ENCODE results near the gene ADGRE1. TPM values are rescaled to one million over a fixed set of nuclear protein-coding genes. Genes with fewer than 3 reads are reported as not detected.

Gene ADGRE1
- total RNA-seq, 3 donors from 2014 or later, result 0.16 to 0.87 (median 0.29) TPM

DNA sequence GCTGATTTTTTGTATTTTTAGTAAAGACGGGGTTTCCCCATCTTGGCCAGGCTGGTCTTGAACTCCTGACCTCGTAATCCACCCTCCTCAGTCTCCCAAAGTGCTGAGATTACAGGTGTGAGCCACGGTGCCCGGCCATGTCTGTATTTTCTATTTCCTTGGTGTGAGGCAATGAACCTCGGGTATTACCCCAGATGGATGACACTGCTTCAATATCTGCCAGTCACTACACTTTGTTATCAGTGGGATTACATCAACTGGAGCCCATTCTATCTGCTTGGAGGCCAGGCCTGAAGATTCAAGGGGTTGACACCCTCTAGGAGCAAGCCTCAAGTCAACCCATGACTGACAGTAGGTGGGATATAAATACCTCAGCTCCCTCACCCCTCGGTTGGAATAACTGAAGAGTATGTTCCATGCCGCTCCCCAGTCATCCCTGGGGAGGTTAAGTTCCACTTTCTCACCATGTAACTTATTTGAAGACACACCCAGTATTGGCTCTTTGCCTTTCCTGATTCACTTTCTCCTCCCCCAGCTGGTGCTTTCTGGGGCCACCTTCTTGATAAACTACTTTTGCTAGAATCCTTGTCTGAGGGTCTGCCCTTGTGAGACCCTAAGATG, 992 bp upstream of the ADGRE1 start:
- Histone ChIP-seq H3K4me3 (no peak overlapping the region), H3K4me1 (ENCODE audit: low read depth) (no peaks in the 10 kb centered on the region), H3K36me3 (ENCODE audit: low read depth) (no peaks in the 10 kb centered on the region), H3K9me3 (peaks cover 4% of the 10 kb centered on the region)
- DNase-seq (no peak), ATAC-seq (no peak)
- intact Hi-C loops (cut with DNase I, micrococcal nuclease), result no loop called here
- TF ChIP-seq CTCF (IDR thresholded peaks at IDR 0.05), result no peak

GRCh38 chr19:6888967-6889366, 1.6 kb downstream of the ADGRE1 start:
- H3K36me3 ChIP-seq (ENCODE audit: low read depth), result no peaks in the 10 kb centered on the region
- no peak for DNase-seq
- no peaks in the 10 kb centered on the region for H3K4me1 ChIP-seq (ENCODE audit: low read depth)
- intact Hi-C loops (cut with DNase I, micrococcal nuclease), result no loop called here
- no peak overlapping the region for H3K4me3 ChIP-seq
- no peak for ATAC-seq
- H3K9me3 ChIP-seq, result peaks cover 4% of the 10 kb centered on the region
- TF ChIP-seq CTCF (IDR thresholded peaks at IDR 0.05), result no peak

GRCh38 chr19:6890401-6890913, 3.1 kb downstream of the ADGRE1 start:
- DNase-seq, result no peak
- peaks cover 4% of the 10 kb centered on the region for H3K9me3 ChIP-seq
- no peak overlapping the region for H3K4me3 ChIP-seq
- intact Hi-C loops (cut with DNase I, micrococcal nuclease), result no loop called here
- TF ChIP-seq CTCF (IDR thresholded peaks at IDR 0.05), result no peak
- no peaks in the 10 kb centered on the region for H3K36me3 ChIP-seq (ENCODE audit: low read depth)
- peak; percentile 25 for ATAC-seq
- H3K4me1 ChIP-seq (ENCODE audit: low read depth), result no peaks in the 10 kb centered on the region

DNA sequence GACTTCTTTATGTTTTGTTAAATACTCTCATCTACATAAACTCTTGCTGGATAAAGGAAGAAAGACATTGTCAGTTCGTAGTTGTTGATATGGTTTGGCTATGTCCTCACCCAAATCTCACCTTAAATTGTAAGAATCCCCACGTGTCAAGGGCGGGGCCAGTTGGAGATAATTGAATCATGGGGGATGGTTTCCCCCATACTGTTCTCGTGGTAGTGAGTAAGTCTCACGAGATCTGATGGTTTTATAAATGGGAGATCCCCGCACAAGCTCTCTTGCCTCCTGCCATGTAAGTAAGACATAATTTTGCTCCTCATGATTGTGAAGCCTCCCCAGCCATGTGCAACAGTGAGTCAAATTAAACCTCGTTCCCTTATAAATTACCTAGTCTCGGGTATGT, 3.6 kb downstream of the ADGRE1 start:
- no peak for DNase-seq
- Histone ChIP-seq H3K36me3 (ENCODE audit: low read depth) (no peaks in the 10 kb centered on the region), H3K9me3 (peaks cover 4% of the 10 kb centered on the region), H3K4me3 (no peak overlapping the region), H3K4me1 (ENCODE audit: low read depth) (no peaks in the 10 kb centered on the region)
- no peak for ATAC-seq
- TF ChIP-seq CTCF (IDR thresholded peaks at IDR 0.05), result no peak
- intact Hi-C loops (cut with DNase I, micrococcal nuclease), result no loop called here

DNA sequence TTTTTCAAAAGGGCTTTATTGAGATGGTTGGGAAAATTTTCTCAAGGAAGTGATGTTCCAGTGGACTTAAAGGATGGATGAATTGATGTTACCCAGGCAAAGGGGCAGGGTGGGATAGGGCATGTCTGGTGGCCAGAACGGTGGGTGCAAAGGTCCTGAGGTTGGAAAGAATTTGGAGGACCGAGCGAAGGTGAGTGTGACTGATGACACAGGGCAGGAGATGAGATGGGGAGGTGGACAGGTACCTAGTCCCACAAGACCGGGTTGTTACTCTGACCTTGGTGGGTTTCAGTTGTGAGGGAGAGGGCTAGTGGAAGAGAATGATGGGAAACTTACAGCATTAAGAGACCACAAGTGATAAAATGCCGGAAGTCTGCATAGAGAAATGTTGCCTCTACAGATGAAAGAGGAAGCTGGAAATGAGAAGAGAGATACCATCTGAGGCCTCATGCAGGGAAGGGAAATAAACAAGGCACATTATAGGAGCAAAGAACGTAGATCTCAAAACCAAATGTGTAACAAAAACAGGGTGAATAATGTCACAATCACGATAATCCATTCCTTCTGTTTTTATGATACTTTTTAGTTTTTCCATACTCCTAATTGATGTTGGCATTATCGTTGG, 4.5 kb downstream of the ADGRE1 start:
- H3K9me3 ChIP-seq, result peaks cover 4% of the 10 kb centered on the region
- no peak for TF ChIP-seq CTCF (IDR thresholded peaks at IDR 0.05)
- no peaks in the 10 kb centered on the region for H3K4me1 ChIP-seq (ENCODE audit: low read depth)
- no peak for DNase-seq
- H3K36me3 ChIP-seq (ENCODE audit: low read depth), result no peaks in the 10 kb centered on the region
- ATAC-seq, result peak; percentile 42
- no peak overlapping the region for H3K4me3 ChIP-seq
- intact Hi-C loops (cut with DNase I, micrococcal nuclease), result no loop called here

All from mucosa of descending colon (tissue), 3 donors.